ENCODE measurements around the gene ATG4B.
A peak's percentile ranks its signal among the peaks of the same experiment; 100 is the strongest.

ATG4B gene

DNA sequence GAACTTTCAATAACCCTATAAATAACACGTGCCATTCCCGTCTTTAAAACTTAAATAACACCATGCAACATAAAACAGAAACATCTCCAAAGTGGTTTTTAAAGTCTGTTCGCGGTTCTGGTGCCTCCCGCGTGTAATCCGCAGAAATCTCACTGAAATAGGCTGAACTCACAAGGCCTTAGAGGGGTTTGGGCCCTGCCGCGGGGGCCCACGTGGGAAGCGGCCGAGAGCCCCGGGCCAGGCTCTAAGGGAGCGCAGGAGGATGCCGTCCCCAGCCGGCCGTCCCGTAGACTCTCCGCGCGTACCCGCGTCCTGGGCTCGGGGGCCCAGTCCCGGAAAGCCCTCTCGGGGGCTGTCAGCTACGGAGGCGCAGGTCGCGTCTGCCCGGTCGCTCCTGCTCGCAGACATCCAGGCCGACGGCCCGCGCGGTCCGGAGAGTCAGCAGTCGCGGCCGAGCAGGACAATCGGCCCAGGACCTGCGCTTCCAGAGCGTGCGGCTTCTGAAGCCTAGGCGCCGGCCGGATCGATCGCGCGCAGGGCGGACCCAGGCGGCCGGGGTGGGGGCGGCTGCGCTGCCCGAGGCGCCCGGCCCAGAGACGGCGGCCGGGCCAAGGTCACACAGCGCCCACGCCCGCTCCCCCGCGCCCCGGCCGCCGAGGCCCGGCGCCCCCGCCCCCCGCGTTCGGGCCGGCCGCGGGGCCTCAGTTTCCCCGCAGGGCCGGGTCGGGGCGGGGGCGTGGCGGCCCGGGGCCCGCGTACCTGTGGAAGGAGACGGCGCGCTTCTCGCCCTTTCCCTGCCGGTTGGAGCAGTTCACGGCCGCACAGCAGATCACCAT lies 1.1 kb upstream of the ATG4B start:
- DNase-seq (ENCODE audit: low spot score), result peak; percentile 79
- TF ChIP-seq, protein P1, sequence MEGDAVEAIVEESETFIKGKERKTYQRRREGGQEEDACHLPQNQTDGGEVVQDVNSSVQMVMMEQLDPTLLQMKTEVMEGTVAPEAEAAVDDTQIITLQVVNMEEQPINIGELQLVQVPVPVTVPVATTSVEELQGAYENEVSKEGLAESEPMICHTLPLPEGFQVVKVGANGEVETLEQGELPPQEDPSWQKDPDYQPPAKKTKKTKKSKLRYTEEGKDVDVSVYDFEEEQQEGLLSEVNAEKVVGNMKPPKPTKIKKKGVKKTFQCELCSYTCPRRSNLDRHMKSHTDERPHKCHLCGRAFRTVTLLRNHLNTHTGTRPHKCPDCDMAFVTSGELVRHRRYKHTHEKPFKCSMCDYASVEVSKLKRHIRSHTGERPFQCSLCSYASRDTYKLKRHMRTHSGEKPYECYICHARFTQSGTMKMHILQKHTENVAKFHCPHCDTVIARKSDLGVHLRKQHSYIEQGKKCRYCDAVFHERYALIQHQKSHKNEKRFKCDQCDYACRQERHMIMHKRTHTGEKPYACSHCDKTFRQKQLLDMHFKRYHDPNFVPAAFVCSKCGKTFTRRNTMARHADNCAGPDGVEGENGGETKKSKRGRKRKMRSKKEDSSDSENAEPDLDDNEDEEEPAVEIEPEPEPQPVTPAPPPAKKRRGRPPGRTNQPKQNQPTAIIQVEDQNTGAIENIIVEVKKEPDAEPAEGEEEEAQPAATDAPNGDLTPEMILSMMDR (IDR thresholded peaks at IDR 0.05; ENCODE audit: extremely low read depth, missing control alignments), result no peak

DNA sequence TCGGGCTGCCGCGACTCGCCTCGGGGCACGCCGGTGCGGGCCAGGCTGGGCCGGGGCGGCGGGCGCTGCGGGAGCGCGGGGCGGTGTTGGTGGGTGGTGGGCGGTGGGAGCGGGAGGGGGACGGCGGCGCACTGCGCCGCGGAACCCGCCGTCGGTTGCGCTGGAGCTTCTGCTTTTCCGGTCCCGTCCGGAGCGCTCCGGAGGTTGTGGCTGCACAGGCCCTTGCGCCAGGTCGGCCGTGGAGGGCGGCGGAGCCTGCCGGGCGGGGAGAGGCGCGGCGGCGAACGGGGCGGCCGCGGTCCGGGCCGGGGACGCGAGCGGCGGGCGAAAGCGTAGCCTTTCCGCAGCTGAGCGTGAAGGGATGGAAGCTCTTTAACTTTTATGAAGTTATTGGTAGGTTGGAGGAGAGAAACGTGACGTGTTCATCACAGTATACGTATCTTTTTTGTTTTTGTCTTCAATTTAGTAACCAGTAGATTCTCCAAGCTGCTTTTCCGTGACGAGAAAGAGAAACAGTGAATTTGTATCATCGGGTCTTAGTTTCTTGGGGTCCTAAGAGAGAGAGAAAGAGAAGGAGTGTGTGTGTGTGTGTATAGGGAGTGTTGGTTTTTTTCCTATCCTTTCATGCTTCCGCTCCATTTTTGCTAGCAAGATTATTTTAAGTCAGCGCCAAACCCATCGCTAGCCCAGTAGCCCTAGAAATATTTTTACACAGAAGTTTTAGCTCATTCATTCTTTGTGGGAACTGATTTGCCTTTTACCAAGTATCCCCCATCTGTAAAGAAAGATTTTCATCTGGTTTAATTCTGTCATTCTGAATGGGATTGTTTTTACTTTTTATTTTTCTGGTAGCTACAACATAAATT lies 535 bp downstream of the ATG4B start:
- peak; percentile 81 for DNase-seq (ENCODE audit: low spot score)
- TF ChIP-seq, protein P1 (IDR thresholded peaks at IDR 0.05; ENCODE audit: extremely low read depth, missing control alignments), result no peak

DNA sequence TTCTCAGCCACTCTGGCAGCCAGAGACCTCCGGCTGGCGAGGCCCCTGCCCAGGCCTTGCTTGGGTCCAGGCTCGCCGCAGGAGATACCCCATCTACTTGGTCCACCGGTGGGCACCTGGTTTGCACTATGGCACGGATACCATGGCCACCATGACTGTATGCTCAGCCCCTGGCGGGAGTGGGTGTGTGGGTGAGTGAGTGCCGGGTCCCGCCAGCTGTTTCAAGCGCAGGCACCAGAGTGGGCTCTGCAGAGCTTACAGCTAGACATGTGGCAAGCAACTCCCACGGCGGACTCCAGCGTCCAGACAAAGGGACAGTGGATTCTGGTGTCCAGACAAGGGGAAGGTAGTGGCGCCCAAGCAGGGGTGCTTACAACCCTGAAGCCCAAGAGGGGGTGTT lies 1.4 kb downstream of the ATG4B start:
- DNase-seq (ENCODE audit: low spot score), result no peak
- TF ChIP-seq, protein P1 (IDR thresholded peaks at IDR 0.05; ENCODE audit: extremely low read depth, missing control alignments), result no peak

DNA sequence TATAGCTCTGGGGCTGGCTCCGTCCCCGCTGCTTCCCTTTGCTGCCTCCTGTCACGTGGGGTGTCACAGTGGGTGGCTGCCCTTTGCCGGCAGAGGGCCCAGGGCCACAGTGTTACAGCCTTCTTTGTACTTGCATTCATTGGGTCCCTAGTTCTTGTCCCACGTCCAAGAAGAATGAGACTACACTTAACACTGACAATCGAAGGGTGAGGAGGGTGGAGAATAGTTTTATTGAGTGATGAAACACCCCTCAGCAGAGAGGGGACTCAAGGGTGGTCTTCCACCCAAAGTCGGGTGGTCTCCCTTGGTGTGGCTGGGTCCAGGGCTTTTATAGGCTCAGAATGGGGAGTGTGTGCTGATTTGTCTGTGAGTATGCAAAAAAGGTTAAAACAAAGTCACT lies 1.9 kb downstream of the ATG4B start:
- TF ChIP-seq, protein P1 (IDR thresholded peaks at IDR 0.05; ENCODE audit: extremely low read depth, missing control alignments), result no peak
- no peak for DNase-seq (ENCODE audit: low spot score)

DNA sequence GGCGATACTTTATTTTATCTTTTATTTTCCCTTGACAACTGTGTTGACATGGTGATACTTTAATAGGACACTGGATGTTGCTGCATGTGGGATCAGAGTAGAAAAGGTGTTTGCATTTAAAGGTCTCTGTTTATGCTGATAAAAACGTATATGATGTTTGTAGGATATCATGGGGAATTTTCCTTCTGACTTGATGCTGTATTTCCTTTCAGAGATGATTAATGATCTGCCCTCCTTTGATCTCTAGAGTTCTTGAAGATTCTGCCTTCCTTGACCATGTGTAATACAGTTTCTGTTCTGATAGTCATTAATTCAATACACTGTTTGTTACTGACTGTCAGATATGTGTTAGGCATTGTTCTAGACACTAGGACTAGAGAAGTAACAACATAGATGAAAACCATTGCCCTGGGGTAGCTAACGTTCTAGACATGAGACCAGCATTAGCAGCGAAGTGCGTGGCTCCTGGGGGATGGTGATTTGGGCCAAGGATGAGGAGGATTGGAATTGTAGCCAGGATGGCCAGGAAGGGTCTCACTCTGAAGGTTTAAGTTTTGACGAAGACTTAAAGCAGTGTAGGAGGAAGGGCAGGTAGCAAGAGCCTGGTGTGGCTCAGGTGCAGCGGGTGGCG lies 2.8 kb downstream of the ATG4B start:
- DNase-seq (ENCODE audit: low spot score), result no peak
- TF ChIP-seq, protein P1 (IDR thresholded peaks at IDR 0.05; ENCODE audit: extremely low read depth, missing control alignments), result no peak

DNA sequence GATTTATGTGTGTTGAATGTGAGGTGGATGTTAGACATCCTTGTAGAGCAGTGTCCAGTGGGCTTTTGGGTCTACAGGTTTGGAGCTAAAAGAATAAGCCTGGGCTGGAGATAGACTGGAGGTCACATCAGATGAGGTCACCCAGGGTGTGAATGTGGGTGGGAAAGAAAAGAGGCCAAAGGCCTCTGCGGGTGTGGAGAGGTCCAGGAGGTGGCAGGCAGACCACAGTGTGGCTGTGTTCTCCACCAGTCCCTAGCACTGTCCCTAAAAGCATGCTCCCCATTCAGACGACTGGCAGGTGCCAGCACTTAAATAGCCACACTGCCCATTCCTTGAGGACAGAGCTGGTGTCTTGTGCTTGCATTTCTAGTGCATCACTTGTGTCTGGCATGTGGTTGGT lies 4.1 kb downstream of the ATG4B start:
- TF ChIP-seq, protein P1 (IDR thresholded peaks at IDR 0.05; ENCODE audit: extremely low read depth, missing control alignments), result no peak
- DNase-seq (ENCODE audit: low spot score), result no peak

Data from GM20000 (cell line).